ENCODE data around the gene MRO.

Gene MRO

GRCh38 chr18:50769463-50769862 lies 50.4 kb downstream of the MRO start:
- TF ChIP-seq FOXP2 (optimal IDR thresholded peaks at IDR 0.05; ENCODE audit: borderline replicate concordance, extremely low read depth, extremely low read length, insufficient read depth), result no peak
- TF ChIP-seq REST (IDR thresholded peaks at IDR 0.05; ENCODE audit: insufficient read depth in 1 of 2, low read depth in 2 of 2, low read length in 2 of 2), result no peak
- no peak for TF ChIP-seq SIN3A (IDR thresholded peaks at IDR 0.05; ENCODE audit: borderline replicate concordance, insufficient read depth, low read length)
- TF ChIP-seq TAF1 (IDR thresholded peaks at IDR 0.05; ENCODE audit: borderline replicate concordance, insufficient read depth, low read length), result no peak

GRCh38 chr18:50757358-50757757 lies 62.5 kb downstream of the MRO start:
- TF ChIP-seq REST (IDR thresholded peaks at IDR 0.05; ENCODE audit: insufficient read depth in 1 of 2, low read depth in 2 of 2, low read length in 2 of 2) (no peak), TAF1 (IDR thresholded peaks at IDR 0.05; ENCODE audit: borderline replicate concordance, insufficient read depth, low read length) (no peak), SIN3A (IDR thresholded peaks at IDR 0.05; ENCODE audit: borderline replicate concordance, insufficient read depth, low read length) (no peak)

GRCh38 chr18:50754297-50754696 lies 65.5 kb downstream of the MRO start:
- TF ChIP-seq REST (IDR thresholded peaks at IDR 0.05; ENCODE audit: insufficient read depth in 1 of 2, low read depth in 2 of 2, low read length in 2 of 2) (no peak), TAF1 (IDR thresholded peaks at IDR 0.05; ENCODE audit: borderline replicate concordance, insufficient read depth, low read length) (no peak), SIN3A (IDR thresholded peaks at IDR 0.05; ENCODE audit: borderline replicate concordance, insufficient read depth, low read length) (no peak), POLR2AphosphoS5 (IDR thresholded peaks at IDR 0.05; ENCODE audit: low read depth, low read length) (no peak), FOXP2 (optimal IDR thresholded peaks at IDR 0.05; ENCODE audit: borderline replicate concordance, extremely low read depth, extremely low read length, insufficient read depth) (no peak)

GRCh38 chr18:50753311-50753710 lies 66.5 kb downstream of the MRO start:
- no peak for TF ChIP-seq REST (IDR thresholded peaks at IDR 0.05; ENCODE audit: insufficient read depth in 1 of 2, low read depth in 2 of 2, low read length in 2 of 2)
- TF ChIP-seq SIN3A (IDR thresholded peaks at IDR 0.05; ENCODE audit: borderline replicate concordance, insufficient read depth, low read length), result no peak
- TF ChIP-seq FOXP2 (optimal IDR thresholded peaks at IDR 0.05; ENCODE audit: borderline replicate concordance, extremely low read depth, extremely low read length, insufficient read depth), result no peak
- no peak for TF ChIP-seq POLR2AphosphoS5 (IDR thresholded peaks at IDR 0.05; ENCODE audit: low read depth, low read length)
- no peak for TF ChIP-seq TAF1 (IDR thresholded peaks at IDR 0.05; ENCODE audit: borderline replicate concordance, insufficient read depth, low read length)

GRCh38 chr18:50751947-50752346 lies 67.9 kb downstream of the MRO start:
- TF ChIP-seq SIN3A (IDR thresholded peaks at IDR 0.05; ENCODE audit: borderline replicate concordance, insufficient read depth, low read length) (no peak), FOXP2 (optimal IDR thresholded peaks at IDR 0.05; ENCODE audit: borderline replicate concordance, extremely low read depth, extremely low read length, insufficient read depth) (no peak), REST (IDR thresholded peaks at IDR 0.05; ENCODE audit: insufficient read depth in 1 of 2, low read depth in 2 of 2, low read length in 2 of 2) (no peak), POLR2AphosphoS5 (IDR thresholded peaks at IDR 0.05; ENCODE audit: low read depth, low read length) (no peak), TAF1 (IDR thresholded peaks at IDR 0.05; ENCODE audit: borderline replicate concordance, insufficient read depth, low read length) (no peak)

Data from PFSK-1 (cell line).